Stomach (tissue), 4 donors: ENCODE measurements around the gene EBF3.

ENCODE experiments used
- POLR2A ChIP-seq, 4 donors: fragments of 450-650 bp; IDR thresholded peaks; one replicate each; pipeline ENCODE4 v1.6.1; 2016; ENCODE audit warnings: antibody characterized with exemption in 4 of 4, control low read depth in 2 of 4, mild to moderate bottlenecking in 1 of 4, moderate library complexity in 1 of 4
- POLR2AphosphoS5 ChIP-seq, 3 donors: sonication (generic); formaldehyde crosslinking; IDR thresholded peaks; one replicate each; pipeline ENCODE4 v1.6.1; 2016; ENCODE audit warnings: antibody characterized with exemption in 3 of 3
- TF ChIP-seq, protein P1 (sequence below), 7 experiments: fragments of 450-650 bp in 4 of 7; fragments of 200-600 bp in 3 of 7; sonication (generic) in 3 of 7; IDR thresholded peaks; one replicate each; pipeline ENCODE4 v1.5.1; 2016 to 2019; ENCODE audit warnings: antibody characterized with exemption in 7 of 7, control low read depth in 2 of 7, mild to moderate bottlenecking in 1 of 7

DNA sequence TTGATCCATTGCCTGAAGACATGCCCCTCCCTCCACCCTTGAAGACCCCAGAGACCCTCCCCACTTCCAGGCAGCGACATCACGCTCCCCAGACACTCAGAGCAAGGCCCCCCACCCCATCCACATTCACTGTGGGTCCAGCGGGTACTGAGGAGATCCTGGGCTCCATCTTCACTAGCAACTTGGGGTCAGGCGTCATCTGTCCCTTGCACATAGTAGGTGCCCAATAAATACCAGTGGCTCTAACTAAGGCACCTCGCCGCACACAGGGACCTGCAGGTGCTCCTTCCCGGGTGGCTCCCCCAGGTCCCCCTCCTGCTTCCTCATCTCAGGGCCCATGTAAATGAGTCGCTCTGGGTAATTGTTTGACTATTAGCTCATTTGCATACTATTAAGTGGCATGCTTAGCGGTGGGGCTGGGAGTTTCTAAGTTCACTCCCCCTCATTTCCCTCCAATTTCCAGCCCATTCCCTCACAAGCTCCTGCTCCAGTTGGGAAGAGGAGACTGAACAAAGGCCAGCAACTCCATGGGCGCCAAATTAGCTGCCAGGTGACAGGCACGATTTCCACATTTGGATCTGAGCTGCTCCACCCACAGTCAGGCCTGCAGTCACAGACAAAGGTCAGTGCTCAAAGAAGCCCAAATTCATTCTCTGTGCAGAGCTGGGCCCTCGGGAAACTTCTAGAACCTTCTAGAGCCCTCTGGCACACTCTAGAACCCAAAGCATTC is 29.7 kb downstream of the EBF3 start:
- TF ChIP-seq, protein P1, sequence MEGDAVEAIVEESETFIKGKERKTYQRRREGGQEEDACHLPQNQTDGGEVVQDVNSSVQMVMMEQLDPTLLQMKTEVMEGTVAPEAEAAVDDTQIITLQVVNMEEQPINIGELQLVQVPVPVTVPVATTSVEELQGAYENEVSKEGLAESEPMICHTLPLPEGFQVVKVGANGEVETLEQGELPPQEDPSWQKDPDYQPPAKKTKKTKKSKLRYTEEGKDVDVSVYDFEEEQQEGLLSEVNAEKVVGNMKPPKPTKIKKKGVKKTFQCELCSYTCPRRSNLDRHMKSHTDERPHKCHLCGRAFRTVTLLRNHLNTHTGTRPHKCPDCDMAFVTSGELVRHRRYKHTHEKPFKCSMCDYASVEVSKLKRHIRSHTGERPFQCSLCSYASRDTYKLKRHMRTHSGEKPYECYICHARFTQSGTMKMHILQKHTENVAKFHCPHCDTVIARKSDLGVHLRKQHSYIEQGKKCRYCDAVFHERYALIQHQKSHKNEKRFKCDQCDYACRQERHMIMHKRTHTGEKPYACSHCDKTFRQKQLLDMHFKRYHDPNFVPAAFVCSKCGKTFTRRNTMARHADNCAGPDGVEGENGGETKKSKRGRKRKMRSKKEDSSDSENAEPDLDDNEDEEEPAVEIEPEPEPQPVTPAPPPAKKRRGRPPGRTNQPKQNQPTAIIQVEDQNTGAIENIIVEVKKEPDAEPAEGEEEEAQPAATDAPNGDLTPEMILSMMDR (IDR thresholded peaks at IDR 0.05): no peak
- TF ChIP-seq POLR2AphosphoS5 (IDR thresholded peaks at IDR 0.05) (no peak), POLR2A (IDR thresholded peaks at IDR 0.05) (no peak)
